H1 (cell line): Measurements from ENCODE around the gene NCAPG2. TPM values are rescaled to one million over a fixed set of nuclear protein-coding genes. Genes with fewer than 3 reads are reported as not detected.

Experiments
- SIN3A ChIP-seq, 2 experiments: IDR thresholded peaks in 1 of 2; conservative IDR thresholded peaks in 1 of 2; 2 replicates each; pipeline ENCODE4 v1.6.1; 2011 to 2012; ENCODE audit warnings: low read length in 2 of 2, improper control_type of control experiment in 1 of 2, low read depth in 1 of 2, mild to moderate bottlenecking in 1 of 2
- polyA plus RNA-seq, 7 experiments: library from polyadenylated mRNA; depleted of rRNA in 3 of 7; stranded (reverse) in 5 of 7; unstranded in 2 of 7; fragments of >200 nt in 5 of 7; fragments of 200-250 nt in 2 of 7; gene quantifications; 1 replicate in 5 of 7; 2 replicates in 1 of 7; 4 replicates in 1 of 7; pipeline versions ENCODE4 v1.2.1 to v1.2.3, GENCODE V29; 2011 to 2013; ENCODE audit warnings: missing spikeins in 2 of 7, mixed read lengths in 2 of 7
- total RNA-seq: library from RNA; stranded (reverse); fragmentation: NEBNext Ultra II Directional; extraction: Animal tissue kit (Norgen Biotek cat#: 25700); gene quantifications from 2 replicates; pipeline ENCODE4 v1.2.1, GENCODE V29; 2021

NCAPG2 gene
- total and polyA plus RNA-seq, 2 of the 8 experiments (the other 6 are each of a cell fraction or from before 2014, with no cell fraction given): 49.9 to 119 TPM

DNA sequence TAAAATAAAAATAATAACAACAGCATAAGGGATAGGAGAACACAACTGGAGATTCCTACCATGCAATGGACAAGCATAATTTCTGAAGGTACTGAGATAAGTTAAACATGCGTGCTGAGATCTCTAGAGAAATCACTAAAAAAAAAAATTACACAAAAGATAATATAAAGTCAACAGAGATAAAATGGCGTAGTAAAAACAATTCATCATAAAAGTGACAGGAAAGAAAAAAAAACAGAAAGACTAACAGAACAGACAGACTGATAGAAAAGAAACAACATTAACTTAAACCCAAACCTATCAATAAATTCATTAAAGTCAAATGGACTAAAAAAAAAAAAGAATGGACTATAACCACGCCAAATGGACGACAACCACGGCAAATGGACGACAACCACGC lies 56.4 kb downstream of the NCAPG2 start (continued):
- TF ChIP-seq SIN3A (conservative IDR thresholded peaks at IDR 0.05 in 1 of 2, IDR thresholded peaks at IDR 0.05 in 1 of 2; ENCODE audit: low read depth in 1 of 2, low read length in 2 of 2): no peak
- TF ChIP-seq, all 59 proteins: peak for 0
